ENCODE results near the gene AP2B1. TPM values are rescaled to one million over a fixed set of nuclear protein-coding genes. Genes with fewer than 3 reads are reported as not detected.

Gene AP2B1
- total RNA-seq, 1 experiment from 2014 or later, result 195 TPM

DNA sequence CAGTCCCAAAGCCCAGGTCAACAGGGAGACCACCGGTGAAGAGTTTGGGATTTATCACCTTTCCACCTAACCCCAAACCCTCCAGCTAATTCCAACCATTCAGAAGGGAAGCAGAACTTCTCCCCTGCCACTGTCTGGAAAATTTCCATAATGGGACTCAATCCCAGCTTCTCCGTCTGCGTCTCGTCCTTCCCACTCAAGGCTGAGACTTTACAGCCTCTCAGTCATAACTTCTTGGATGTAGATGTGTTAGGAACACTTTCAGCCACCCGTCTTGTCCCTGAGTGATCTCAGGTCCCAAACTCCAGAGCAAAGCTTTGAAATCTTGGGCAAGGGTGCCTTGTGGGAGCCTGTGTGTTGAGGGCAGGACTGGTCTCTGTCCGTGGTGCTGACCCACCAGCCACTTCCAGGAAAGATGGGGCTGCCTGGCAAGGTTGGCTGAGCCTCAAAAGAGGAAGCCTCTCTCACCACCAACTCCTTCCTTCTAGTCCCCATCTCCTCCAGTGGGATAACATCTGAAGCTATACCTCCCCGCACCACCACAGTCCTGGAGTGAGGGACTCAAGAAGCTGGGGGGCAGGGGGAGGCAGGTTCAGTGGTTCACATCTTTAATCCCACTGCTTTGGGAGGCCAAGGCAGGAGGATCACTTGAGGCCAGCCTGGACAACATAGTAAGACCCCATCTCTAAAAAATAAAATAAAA lies 156.7 kb downstream of the AP2B1 start (continued):
- TF ChIP-seq, protein P1, sequence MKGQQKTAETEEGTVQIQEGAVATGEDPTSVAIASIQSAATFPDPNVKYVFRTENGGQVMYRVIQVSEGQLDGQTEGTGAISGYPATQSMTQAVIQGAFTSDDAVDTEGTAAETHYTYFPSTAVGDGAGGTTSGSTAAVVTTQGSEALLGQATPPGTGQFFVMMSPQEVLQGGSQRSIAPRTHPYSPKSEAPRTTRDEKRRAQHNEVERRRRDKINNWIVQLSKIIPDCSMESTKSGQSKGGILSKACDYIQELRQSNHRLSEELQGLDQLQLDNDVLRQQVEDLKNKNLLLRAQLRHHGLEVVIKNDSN (CRISPR knock-in tag; IDR thresholded peaks at IDR 0.05), result no peak

DNA sequence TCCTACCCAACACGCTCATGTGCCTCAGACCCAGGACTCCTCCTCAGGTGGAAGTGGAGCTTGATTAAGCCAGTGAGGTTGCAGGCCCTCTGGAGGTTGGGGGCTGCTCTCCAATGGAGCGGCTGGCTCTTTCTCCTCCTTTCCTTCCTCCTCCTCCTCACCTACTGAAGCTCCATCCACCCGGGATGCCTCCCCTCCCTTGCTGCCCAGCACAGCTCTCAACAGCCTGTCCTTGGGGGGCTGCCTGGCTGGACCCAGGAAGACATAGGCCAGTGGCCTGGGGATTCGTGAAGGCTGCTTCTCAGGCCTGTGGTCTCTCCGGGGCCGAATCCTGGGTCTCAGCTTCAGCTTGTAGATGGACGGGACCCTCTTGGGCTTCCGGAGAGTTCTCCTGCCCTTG lies 157.7 kb downstream of the AP2B1 start:
- no peak overlapping the region for H3K4me3 Mint-ChIP-seq
- peaks cover 4% of the 10 kb centered on the region; the same call in 1 of the 2 replicates for H3K36me3 Mint-ChIP-seq
- CTCF ChIA-PET, result interaction anchor here (1.0 to 6.9 kb wide), 6 partner anchors 15 to 191 kb away, joined by 3 to 85 read pairs (median 10); partner anchors contain the start of genes RASL10B and TAF15
- no peak for TF ChIP-seq ETV6 (CRISPR knock-in tag; IDR thresholded peaks at IDR 0.05)
- no peak for TF ChIP-seq FOXJ3 (CRISPR knock-in tag; IDR thresholded peaks at IDR 0.05; ENCODE audit: borderline replicate concordance)
- no peak for TF ChIP-seq ZNF532 (CRISPR knock-in tag; IDR thresholded peaks at IDR 0.05; ENCODE audit: borderline replicate concordance)
- TF ChIP-seq CREM (CRISPR knock-in tag; IDR thresholded peaks at IDR 0.05), result no peak
- ATAC-seq (no peak), DNase-seq (ENCODE audit: low spot score) (no peak)
- peaks cover 9% of the 10 kb centered on the region for H3K4me1 Mint-ChIP-seq
- POLR2A ChIA-PET, result interaction anchor here (1.2 kb wide), 1 partner anchor 12 kb away, joined by 3 read pairs; no protein-coding TSS in a partner anchor
- H3K27me3 Mint-ChIP-seq (ENCODE audit: low read depth), result peaks cover 56% of the 10 kb centered on the region
- H3K27ac Mint-ChIP-seq, result no peak overlapping the region
- no peaks in the 10 kb centered on the region for H3K9me3 Mint-ChIP-seq

DNA sequence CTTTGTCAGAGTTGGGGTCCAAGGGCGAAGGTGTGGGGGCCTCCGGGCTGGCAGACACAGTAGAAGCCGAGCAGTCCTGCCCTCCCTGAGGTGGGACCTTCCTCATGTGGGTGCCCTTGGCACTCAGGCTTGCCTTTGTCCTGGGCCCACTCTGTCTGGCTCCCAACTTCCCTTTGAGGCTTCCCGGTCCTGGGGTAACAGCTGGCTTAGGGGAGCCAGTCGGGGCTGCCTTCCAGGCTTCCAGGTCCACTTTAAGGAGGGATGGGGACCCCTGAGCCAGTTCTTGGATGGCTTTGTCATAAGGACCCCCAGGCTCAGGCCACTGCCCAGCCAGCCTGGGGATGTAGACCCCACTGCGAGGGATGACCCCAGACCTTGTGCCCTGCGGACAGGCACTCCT lies 158.1 kb downstream of the AP2B1 start:
- ChIA-PET POLR2A (interaction anchor here (1.2 kb wide), 1 partner anchor 13 kb away, joined by 3 read pairs; no protein-coding TSS in a partner anchor), CTCF (interaction anchor here (0.5 to 6.9 kb wide), 6 partner anchors 16 to 201 kb away, joined by 3 to 85 read pairs (median 10); partner anchors contain the start of genes RASL10B and TAF15)
- TF ChIP-seq RORB (CRISPR knock-in tag; IDR thresholded peaks at IDR 0.05) (no peak), NFATC4 (CRISPR knock-in tag; IDR thresholded peaks at IDR 0.05) (no peak), MXD4 (CRISPR knock-in tag; IDR thresholded peaks at IDR 0.05; ENCODE audit: borderline replicate concordance) (no peak), ZNF138 (CRISPR knock-in tag; conservative IDR thresholded peaks at IDR 0.05) (no peak)
- Mint-ChIP-seq H3K4me1 (peaks cover 11% of the 10 kb centered on the region), H3K9me3 (no peaks in the 10 kb centered on the region), H3K36me3 (0 out of 2 replicates have a peak, but pooled peaks cover 3% of the 10 kb centered on the region), H3K27me3 (ENCODE audit: low read depth) (peaks cover 55% of the 10 kb centered on the region), H3K4me3 (no peak overlapping the region), H3K27ac (no peak overlapping the region)
- ATAC-seq (no peak), DNase-seq (ENCODE audit: low spot score) (no peak)

DNA sequence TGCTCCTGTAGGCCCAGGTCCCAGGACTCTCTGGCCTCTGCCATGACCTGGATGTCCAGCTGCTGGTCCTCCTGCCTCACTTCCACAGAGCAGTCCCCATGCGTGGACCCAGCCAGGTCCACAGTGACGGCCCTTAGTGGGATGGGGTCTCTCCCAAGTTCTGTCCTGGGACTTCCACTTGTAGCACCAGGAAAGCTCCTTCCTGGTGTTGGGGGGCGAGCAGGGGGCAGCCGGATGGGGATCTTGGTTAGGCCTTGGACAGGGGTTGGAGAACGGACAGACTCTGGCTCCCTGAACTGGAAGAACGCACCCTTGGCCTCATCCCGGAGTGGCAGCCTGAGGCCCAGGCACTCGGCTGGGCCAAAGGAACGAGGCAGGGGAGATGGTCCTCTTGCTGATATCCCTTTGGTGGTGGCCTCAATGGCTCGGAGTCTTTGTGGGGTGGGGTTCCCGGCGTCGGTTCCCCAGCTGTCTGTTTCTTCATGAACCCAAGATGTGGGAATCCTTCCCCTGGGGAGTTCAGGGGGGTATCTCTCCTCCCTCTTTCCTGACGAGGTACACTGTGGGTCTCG lies 158.7 kb downstream of the AP2B1 start:
- Mint-ChIP-seq H3K9me3 (no peaks in the 10 kb centered on the region), H3K36me3 (0 out of 2 replicates have a peak, but pooled peaks cover 1% of the 10 kb centered on the region), H3K4me1 (peaks cover 17% of the 10 kb centered on the region), H3K27me3 (ENCODE audit: low read depth) (peaks cover 55% of the 10 kb centered on the region), H3K27ac (no peak overlapping the region), H3K4me3 (no peak overlapping the region)
- TF ChIP-seq GTF2I (CRISPR knock-in tag; conservative IDR thresholded peaks at IDR 0.05) (no peak), ZNF416 (CRISPR knock-in tag; IDR thresholded peaks at IDR 0.05) (no peak), AR (CRISPR knock-in tag; IDR thresholded peaks at IDR 0.05) (no peak), HMGXB4 (CRISPR knock-in tag; IDR thresholded peaks at IDR 0.05) (no peak), FOXP4 (CRISPR knock-in tag; IDR thresholded peaks at IDR 0.05) (no peak), ZNF232 (CRISPR knock-in tag; IDR thresholded peaks at IDR 0.05) (no peak)
- TF ChIP-seq, protein P2, sequence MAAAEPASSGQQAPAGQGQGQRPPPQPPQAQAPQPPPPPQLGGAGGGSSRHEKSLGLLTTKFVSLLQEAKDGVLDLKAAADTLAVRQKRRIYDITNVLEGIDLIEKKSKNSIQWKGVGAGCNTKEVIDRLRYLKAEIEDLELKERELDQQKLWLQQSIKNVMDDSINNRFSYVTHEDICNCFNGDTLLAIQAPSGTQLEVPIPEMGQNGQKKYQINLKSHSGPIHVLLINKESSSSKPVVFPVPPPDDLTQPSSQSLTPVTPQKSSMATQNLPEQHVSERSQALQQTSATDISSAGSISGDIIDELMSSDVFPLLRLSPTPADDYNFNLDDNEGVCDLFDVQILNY (CRISPR knock-in tag; IDR thresholded peaks at IDR 0.05), result no peak
- ChIA-PET CTCF (interaction anchor here (0.5 to 6.9 kb wide), 4 partner anchors 16 to 201 kb away, joined by 3 to 85 read pairs (median 20); partner anchors contain the start of gene RASL10B), POLR2A (no interaction called here)
- ATAC-seq (no peak), DNase-seq (ENCODE audit: low spot score) (no peak)
